A549 (cell line): ENCODE measurements around the gene CCDC137.

Experiments used
- POLR2A ChIP-seq: IDR thresholded peaks from 2 replicates; pipeline ENCODE4 v1.6.1; 2012; ENCODE audit warnings: mild to moderate bottlenecking, low read length
- SREBF2 ChIP-seq: fragments of 450-650 bp; IDR thresholded peaks from 2 replicates; pipeline ENCODE4 v1.6.1; 2014; ENCODE audit warnings: mild to moderate bottlenecking, moderate library complexity
- TF ChIP-seq, protein P1 (sequence below): fragments of >200 bp; sonication (Bioruptor Twin); formaldehyde crosslinking; IDR thresholded peaks from 3 replicates; pipeline ENCODE4 v1.5.1; 2016
- TF ChIP-seq, protein P2 (sequence below): fragments of >200 bp; sonication (Bioruptor Twin); formaldehyde crosslinking; IDR thresholded peaks from 2 replicates; pipeline ENCODE4 v1.6.1; 2016
- TF ChIP-seq, protein P3 (sequence below): IDR thresholded peaks from 2 replicates; pipeline ENCODE4 v1.6.1; 2012

DNA sequence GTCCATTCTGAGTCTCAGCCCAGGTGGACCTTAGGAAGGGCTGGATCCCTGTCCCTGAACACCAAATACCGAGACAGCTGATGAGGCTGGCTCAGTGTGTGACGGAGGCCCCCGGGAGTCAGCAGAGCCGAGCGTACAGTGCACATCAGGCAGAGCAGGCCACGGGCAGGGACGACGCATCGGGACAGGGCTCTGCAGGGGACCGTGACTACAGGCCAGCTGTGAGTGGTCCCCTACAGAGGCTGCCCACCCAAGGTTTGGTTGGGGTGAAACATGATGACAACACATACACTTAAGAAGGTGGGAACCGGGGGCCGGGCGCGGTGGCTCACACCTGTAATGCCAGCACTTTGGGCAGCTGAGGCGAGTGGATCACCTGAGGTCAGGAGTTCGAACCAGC is 6.4 kb downstream of the CCDC137 start:
- TF ChIP-seq, protein P1, sequence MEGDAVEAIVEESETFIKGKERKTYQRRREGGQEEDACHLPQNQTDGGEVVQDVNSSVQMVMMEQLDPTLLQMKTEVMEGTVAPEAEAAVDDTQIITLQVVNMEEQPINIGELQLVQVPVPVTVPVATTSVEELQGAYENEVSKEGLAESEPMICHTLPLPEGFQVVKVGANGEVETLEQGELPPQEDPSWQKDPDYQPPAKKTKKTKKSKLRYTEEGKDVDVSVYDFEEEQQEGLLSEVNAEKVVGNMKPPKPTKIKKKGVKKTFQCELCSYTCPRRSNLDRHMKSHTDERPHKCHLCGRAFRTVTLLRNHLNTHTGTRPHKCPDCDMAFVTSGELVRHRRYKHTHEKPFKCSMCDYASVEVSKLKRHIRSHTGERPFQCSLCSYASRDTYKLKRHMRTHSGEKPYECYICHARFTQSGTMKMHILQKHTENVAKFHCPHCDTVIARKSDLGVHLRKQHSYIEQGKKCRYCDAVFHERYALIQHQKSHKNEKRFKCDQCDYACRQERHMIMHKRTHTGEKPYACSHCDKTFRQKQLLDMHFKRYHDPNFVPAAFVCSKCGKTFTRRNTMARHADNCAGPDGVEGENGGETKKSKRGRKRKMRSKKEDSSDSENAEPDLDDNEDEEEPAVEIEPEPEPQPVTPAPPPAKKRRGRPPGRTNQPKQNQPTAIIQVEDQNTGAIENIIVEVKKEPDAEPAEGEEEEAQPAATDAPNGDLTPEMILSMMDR = no peak
- TF ChIP-seq, protein P2, sequence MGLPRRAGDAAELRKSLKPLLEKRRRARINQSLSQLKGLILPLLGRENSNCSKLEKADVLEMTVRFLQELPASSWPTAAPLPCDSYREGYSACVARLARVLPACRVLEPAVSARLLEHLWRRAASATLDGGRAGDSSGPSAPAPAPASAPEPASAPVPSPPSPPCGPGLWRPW = no peak
- TF ChIP-seq, protein P3, sequence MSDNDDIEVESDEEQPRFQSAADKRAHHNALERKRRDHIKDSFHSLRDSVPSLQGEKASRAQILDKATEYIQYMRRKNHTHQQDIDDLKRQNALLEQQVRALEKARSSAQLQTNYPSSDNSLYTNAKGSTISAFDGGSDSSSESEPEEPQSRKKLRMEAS = no peak
- TF ChIP-seq POLR2A (no peak), SREBF2 (no peak)
